Kasumi-1 (cell line): ENCODE measurements around the gene S100A10.

Source experiments
- DNase-seq, 2 experiments: peaks; one replicate each; lab custom pipeline; 2025; lab: John Stamatoyannopoulos, UW

The S100A10 gene

DNA sequence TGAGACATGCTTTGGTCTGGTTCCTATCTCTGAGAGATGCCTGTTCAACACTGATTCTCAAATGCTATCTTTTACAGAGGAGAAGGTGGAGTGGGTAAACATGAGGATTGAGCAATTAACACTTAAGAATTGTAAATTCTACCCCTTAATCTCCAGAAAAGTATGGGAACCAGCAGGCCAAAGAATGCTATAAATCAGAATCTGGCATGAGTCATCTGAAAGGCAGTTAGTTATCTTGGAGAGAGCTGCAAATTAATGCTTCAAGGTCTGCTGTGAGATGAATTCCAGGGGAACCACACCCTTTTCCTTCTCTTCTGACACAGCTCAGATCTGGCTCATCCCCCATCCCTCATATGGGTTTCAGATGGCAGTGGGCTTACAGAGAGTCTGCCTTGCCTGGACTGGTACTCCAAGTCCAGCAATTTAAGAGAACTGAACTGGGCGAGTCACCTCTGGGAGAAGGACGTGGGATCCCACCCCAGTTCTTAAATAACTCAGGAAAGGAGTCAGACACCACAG, 5.2 kb downstream of the S100A10 start:
- no peak for DNase-seq

GRCh38 chr1:151986501-151987190, 7.0 kb downstream of the S100A10 start:
- DNase-seq: no peak

GRCh38 chr1:151985768-151986167, 7.9 kb downstream of the S100A10 start:
- no peak for DNase-seq

DNA sequence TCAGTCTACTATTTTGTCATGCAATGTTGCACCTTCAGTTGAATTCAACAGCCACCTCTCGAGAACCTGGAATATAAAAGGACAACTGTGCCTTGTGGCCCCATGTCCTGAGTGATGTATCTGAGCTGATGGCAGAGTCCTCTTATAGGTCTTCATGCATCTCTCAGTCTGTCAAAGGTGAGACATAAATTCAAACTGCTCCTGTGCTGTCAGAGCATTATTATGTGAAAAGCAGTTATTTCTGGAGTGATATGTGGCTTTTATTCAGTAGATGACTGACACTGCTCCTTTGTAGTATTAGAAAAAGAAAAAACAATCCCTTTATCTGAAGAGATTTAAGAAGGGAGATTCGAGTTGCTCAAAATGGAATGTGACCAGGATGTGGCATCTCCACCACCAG, 8.4 kb downstream of the S100A10 start:
- DNase-seq: no peak

- DNase-seq: peak; percentile 52 to 62
These were observed 9.2 kb downstream of the S100A10 start for GRCh38 chr1:151984313-151984956.

DNA sequence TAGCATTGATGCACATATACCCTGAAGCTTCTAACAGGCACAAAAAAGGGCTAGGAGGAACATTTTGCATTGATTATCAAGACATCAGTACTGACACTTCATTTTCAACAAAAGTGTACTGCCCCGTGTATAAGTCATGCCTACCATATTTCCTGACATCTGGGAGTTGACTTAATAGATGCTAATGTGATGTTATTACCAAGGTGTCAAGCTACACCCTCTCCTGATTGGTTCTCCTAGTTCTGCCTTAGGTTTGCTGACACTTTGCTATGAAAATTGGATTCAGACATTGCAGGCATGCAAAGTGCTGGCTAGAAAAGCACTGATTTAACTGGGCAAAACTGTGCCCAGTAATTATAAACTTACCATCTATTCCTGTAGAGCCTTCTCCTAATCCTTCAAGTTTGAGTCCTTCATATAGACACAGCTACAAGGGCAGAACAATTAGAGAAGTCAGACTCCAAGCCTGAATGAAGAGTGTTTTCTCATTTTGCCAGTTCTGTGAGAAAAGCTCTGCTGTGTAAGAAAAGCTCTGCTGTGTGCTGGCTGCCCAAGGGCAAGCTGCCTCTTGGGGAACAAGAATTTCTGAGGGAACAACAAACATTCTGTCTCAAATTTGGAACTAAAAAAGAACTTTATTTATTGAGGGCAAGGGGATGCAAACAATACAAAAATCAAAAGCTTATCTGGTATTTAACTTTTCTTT, 11.2 kb downstream of the S100A10 start:
- no peak for DNase-seq

DNA sequence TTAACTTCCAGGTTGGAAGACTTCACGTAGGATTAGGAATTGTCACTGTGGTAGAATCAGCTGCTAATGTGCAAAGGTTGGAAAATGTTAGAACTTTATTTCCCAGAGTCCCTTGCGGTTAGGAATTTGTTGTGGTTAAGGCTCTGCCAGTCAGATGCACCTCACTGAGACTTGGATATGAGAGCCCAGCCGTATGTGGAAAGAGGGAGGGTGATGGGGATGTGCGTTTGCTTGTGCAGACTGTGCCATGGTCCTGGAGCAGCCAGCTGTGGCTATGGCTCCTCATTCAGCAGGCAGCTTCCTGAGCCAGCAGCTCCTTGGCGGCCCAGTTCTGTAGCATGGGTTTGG, 12.5 kb downstream of the S100A10 start:
- DNase-seq: no peak

GRCh38 chr1:151980287-151981177, 13.1 kb downstream of the S100A10 start:
- no peak for DNase-seq

- DNase-seq: no peak
These were observed 14.7 kb downstream of the S100A10 start for GRCh38 chr1:151978922-151979321.

DNA sequence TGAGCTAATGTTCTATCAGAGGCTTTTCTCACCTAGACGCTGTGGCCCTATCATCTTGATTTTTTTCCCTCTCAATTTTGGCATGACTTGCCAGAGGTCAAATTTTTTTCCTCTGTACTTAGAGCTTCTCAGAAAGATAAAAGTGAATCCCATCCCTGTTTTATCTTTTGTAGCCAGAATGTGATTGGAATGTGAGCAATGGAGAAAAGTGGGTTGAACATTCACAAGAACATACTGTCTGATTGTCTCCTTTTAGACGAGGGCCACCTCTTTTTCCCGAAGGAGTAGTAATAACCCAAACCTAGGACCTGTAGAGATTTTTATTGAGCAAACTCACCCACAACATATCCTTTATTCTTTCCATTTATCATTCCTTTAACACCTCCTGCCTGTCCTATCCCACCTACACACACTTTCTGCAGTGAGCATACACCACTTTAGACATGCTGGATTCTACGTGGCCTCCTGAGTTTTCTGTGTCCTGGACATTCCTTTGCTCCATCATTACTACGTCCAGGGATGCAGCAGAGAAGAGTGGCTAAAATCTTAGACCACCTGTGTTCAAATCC, 15.9 kb downstream of the S100A10 start:
- no peak for DNase-seq

DNA sequence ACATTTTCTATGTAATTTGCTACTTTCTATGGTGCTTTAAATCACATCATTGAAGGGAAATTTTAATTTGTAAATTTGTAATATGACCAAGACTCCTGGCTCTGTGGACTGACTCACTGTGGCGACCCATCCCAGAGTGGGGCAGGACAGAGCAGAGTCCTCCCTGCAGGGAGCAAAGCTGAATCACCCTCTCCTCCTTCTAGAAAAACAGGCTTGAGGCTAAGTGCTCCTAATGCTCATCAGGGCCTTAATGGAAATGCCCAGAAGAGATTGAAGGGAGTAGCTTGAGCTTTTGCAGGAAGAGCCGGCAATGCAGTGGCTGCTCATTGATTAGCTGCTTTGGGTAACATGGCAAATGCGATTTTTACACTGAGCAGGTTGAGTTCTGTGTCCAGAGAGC, 16.8 kb downstream of the S100A10 start:
- DNase-seq: no peak

DNA sequence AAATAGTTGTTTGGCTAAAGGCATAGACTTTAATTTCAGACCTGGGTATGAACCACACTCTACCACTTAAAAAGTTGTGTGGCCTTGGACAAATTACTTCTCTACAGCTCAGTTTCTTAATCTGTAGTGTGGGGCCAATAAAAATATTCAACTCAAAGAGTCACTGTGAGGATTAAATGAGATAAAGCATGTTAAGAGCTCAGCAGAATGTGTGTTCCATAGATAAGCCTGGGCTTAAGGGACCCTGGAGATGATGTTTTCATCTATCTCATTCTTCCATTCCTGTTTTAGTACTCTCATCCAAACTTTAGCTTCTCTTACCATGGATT, 17.7 kb downstream of the S100A10 start:
- DNase-seq: no peak

- no peak for DNase-seq
These were observed 18.2 kb downstream of the S100A10 start for GRCh38 chr1:151975311-151976014.

DNA sequence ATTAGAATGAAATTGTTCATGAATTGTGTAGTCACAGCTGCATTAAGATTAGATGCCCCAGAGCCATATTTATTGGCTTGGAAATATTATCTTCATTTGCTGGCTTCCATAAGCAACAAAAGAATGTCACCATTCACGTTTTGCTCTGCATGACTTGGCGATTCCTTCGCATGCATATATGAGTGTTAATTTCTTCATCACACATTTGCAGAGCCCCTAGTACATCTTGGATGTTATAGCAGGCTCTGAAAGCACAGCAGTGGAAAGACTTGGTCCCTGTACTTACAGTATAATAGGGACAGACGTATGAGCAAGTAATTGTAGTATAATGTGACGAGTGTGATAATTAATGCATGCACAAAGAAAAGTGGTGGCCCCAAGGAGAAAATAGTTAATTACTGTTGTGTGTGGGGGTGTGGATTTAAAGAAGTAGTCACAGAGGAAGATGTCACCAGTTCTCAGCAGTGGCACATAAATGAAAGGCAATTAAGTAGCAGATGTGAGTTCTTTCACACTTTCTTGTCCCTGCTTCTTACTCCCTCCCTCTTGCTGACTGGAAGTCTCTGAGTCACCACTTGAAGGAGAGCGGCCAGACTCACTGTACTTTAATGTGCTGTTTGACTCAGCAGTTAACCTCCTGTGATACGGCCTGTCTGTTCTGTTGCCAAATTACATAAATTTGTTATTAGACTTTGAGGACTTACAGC, 21.0 kb downstream of the S100A10 start:
- DNase-seq: peak in 1 of 2 experiments; percentile 12

DNA sequence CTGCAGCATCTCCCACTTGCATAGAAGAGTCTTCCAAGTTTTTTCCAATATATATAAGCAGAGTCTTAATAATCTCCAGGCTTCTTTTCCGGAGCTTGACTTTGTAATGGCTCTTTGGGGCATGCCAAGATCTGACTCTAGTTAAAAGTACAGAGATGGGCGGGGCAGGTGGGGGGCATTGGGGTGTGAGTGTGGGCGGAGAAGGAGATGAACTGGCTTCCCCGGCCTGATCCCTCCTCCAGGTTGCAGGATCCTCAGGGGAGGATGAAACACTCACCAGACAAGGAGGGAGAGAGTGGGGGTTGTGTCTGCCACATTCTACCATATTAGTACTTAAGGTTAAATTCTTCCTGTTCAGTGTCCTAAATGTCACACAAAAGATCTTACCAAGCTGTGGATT, 23.0 kb downstream of the S100A10 start:
- no peak for DNase-seq

DNA sequence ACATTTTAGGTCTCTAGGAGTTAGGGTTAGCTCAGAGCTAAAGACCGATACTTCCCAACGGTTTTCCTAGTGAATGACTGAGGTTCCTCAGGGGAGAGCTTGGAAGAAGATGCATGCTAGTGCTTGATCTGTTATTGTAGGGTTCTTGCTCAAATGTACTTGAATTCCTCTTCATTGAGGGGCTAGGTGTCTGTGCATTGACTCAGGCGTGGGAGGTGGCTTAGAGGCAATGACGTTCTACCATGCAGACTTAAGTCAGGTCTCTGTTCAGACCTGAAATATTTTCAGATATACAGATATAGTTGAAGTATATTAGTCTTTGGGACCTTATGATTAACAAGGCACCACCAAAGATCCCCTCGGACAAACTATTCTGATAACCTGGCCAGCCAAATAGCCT, 23.5 kb downstream of the S100A10 start:
- no peak for DNase-seq

DNA sequence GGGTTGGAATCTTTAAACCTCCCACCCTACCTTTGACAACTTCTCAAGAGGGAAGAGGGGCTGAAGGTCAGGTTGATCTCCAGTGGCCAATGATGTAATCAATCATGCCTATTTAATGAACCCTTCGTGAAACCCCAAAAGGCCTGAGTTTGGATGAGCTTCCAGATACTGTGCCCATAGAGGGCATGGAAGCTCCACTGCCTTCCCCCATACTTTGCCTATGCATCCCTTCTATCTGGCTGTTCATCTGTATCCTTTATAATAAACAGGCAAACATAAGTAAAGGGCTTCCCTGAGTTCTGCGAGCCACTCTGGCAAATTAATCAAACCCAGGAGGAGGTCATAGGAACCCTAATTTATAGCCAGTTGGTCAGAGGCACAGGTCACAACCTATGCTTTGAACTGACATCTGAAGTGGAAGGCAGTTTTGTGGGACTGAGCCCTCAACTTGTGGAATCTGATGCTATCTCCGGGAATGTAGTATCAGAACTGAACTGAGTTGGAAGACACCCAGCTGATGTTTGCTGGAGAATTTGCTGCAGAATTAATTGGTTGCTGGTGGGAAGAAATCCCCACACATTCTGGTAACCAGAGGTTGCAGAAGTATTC, 24.8 kb downstream of the S100A10 start:
- no peak for DNase-seq

- peak; percentile 32 to 63 for DNase-seq
These were observed 25.6 kb downstream of the S100A10 start for GRCh38 chr1:151968058-151968457.

GRCh38 chr1:151967091-151967490, 26.6 kb downstream of the S100A10 start:
- no peak for DNase-seq

DNA sequence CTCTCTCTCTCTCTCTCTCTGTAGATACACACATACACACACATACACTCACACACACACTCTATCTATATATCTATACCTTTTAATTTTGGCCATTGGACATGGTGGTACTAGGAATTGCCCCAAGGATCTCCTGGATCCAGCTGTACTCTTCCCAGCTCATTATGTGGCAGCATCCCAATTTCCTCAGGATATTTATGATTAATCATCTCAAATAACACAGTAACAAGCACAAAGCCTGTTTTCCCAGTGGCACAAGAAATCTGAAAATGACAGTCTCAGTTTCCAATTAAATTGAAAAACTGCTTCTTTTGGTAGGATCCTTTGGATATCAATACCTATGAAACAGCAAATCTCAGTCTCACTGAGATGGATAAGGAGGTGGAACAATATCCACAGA, 27.6 kb downstream of the S100A10 start:
- no peak for DNase-seq
